PC-3 (cell line): ENCODE data around the gene RPTN. TPM values are rescaled to one million over a fixed set of nuclear protein-coding genes. Genes with fewer than 3 reads are reported as not detected.

Experiments
- ATAC-seq: fragments of 200-7000 bp; cut with Tn5 transposase; 2 replicates; pipeline ENCODE4 v1.9.1; 2020; ENCODE audit warnings: mild to moderate bottlenecking, moderate library complexity
- BruUV-seq: library from RNA; stranded (reverse); fragments of 400-500 nt; replicated peaks from 2 replicates; lab custom pipeline; 2021; lab: Mats Ljungman, UMichigan
- CTCF ChIA-PET: fragments of 300-600 bp; sonication (Branson Sonifier 250); formaldehyde crosslinking; loops from one replicate; lab custom pipeline; 2022; ENCODE audit warnings: antibody characterized with exemption; lab: Charles Lee
- POLR2A ChIA-PET: fragments of 300-600 bp; sonication (Branson Sonifier 250); formaldehyde crosslinking; loops from one replicate; lab custom pipeline; 2022; ENCODE audit warnings: antibody characterized with exemption; ENCODE audit not compliant: unreplicated experiment; lab: Charles Lee
- DNase-seq: peaks from one replicate; pipeline ENCODE4 v3.0.0-alpha.2; 2015
- H2AFZ ChIP-seq: fragments of 300-600 bp; sonication (generic); 2 replicates; pipeline ENCODE4 v1.6.0; 2016; ENCODE audit warnings: antibody characterized with exemption, low read length
- H3F3A ChIP-seq: fragments of 300-600 bp; sonication (generic); one replicate; pipeline ENCODE4 v1.6.0; 2017; ENCODE audit warnings: antibody characterized with exemption, low read length, control low read depth, mild to moderate bottlenecking; ENCODE audit not compliant: unreplicated experiment
- H3K27ac ChIP-seq: fragments of 300-600 bp; sonication (generic); 2 replicates; pipeline ENCODE4 v1.5.1; 2016; ENCODE audit warnings: mild to moderate bottlenecking, low read length
- H3K27me3 ChIP-seq: fragments of 300-600 bp; sonication (generic); 2 replicates; pipeline ENCODE4 v1.6.1; 2016; ENCODE audit warnings: low read length, mixed read lengths
- H3K36me3 ChIP-seq: fragments of 300-600 bp; sonication (generic); 2 replicates; pipeline ENCODE4 v1.6.1; 2016; ENCODE audit warnings: low read depth, mixed run types, low read length, mixed read lengths
- H3K4me1 ChIP-seq: fragments of 300-600 bp; sonication (generic); 2 replicates; pipeline ENCODE4 v1.5.1; 2016; ENCODE audit warnings: low read length; ENCODE audit not compliant: insufficient read depth
- H3K4me2 ChIP-seq: fragments of 300-600 bp; sonication (generic); 2 replicates; pipeline ENCODE4 v1.6.0; 2016; ENCODE audit warnings: low read length
- H3K4me3 ChIP-seq: fragments of 300-600 bp; sonication (generic); 2 replicates; pipeline ENCODE4 v1.5.1; 2016; ENCODE audit warnings: mild to moderate bottlenecking, low read length, mixed read lengths
- H3K79me2 ChIP-seq: fragments of 300-600 bp; sonication (generic); 2 replicates; pipeline ENCODE4 v1.6.1; 2017; ENCODE audit warnings: low read length, mixed read lengths
- H3K9ac ChIP-seq: fragments of 300-600 bp; sonication (generic); 2 replicates; pipeline ENCODE4 v1.6.0; 2016; ENCODE audit warnings: mild to moderate bottlenecking, low read length
- H3K9me2 ChIP-seq: fragments of 300-600 bp; sonication (generic); replicated peaks from 2 replicates; pipeline ENCODE4 v1.6.1; 2016; ENCODE audit warnings: mixed run types, low read length, mixed read lengths
- H3K9me3 ChIP-seq: fragments of 300-600 bp; sonication (generic); 2 replicates; pipeline ENCODE4 v1.6.1; 2016; ENCODE audit warnings: low read length, mixed read lengths
- H4K20me1 ChIP-seq: fragments of 300-600 bp; sonication (generic); 2 replicates; pipeline ENCODE4 v1.6.1; 2016; ENCODE audit warnings: low read length, mixed read lengths
- EZH2 ChIP-seq: fragments of 300-600 bp; sonication (generic); IDR thresholded peaks from one replicate; pipeline ENCODE4 v1.6.1; 2017; ENCODE audit warnings: antibody characterized with exemption, mild to moderate bottlenecking, low read length; ENCODE audit not compliant: unreplicated experiment
- EZH2phosphoT487 ChIP-seq: fragments of 300-600 bp; sonication (generic); IDR thresholded peaks from 2 replicates; pipeline ENCODE4 v1.6.1; 2018; ENCODE audit warnings: mild to moderate bottlenecking, antibody characterized with exemption, low read length, borderline replicate concordance
- intact Hi-C: fragments of 100-400 bp; cut with micrococcal nuclease; formaldehyde crosslinking; loops from 2 replicates; pipeline ENCODE4 v1.9.0; 2023
- total RNA-seq: library from RNA; depleted of rRNA; stranded (reverse); fragments of >200 nt; gene quantifications from 2 replicates; pipeline ENCODE4 v1.2.3, GENCODE V29; 2014
- TF ChIP-seq, protein P1 (sequence below): fragments of 300-600 bp; sonication (generic); conservative IDR thresholded peaks from 2 replicates; pipeline ENCODE4 v1.5.1; 2017; ENCODE audit warnings: antibody characterized with exemption, low read depth, mild to moderate bottlenecking, low read length

RPTN gene
- total RNA-seq, 1 experiment from 2014 or later: not detected

DNA sequence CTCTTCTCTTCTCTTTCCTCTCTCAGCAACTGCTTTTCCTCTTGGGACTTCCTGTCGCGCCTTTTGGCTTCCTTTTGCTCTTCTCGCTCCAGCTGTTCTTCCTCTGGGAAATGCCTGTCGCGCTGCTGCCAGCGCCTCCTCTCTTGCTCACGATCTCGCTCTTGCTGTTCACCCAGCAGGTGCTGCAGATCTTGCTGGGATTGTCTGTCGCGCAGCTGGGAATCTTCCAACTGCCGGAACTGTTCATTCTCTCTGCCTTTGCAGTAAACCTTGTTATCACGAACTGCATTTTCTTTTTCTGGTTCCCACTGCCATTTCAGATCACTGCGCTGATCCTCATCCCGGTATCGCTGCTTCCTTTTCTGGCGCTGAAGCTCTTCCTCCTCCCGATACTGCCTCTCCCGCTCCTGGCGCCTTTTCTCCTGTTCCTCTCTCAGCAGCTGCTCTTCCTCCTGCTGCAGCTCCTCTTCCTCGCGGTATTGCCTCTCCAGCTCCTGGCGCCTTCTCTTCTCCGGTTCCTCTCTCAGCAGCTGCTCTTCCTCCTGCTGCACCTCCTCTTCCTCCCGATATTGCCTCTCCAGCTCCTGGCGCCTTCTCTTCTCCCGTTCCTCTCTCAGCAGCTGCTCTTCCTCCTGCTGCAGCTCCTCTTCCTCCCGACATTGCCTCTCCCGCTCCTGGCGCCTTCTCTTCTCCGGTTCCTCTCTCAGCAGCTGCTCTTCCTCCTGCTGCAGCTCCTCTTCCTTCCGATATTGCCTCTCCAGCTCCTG, 49.6 kb downstream of the RPTN start:
- BruUV-seq: no TSS peak
- TF ChIP-seq EZH2: no peak
- no peak; the same call in 1 of the 2 replicates for TF ChIP-seq EZH2phosphoT487
- TF ChIP-seq, protein P1, sequence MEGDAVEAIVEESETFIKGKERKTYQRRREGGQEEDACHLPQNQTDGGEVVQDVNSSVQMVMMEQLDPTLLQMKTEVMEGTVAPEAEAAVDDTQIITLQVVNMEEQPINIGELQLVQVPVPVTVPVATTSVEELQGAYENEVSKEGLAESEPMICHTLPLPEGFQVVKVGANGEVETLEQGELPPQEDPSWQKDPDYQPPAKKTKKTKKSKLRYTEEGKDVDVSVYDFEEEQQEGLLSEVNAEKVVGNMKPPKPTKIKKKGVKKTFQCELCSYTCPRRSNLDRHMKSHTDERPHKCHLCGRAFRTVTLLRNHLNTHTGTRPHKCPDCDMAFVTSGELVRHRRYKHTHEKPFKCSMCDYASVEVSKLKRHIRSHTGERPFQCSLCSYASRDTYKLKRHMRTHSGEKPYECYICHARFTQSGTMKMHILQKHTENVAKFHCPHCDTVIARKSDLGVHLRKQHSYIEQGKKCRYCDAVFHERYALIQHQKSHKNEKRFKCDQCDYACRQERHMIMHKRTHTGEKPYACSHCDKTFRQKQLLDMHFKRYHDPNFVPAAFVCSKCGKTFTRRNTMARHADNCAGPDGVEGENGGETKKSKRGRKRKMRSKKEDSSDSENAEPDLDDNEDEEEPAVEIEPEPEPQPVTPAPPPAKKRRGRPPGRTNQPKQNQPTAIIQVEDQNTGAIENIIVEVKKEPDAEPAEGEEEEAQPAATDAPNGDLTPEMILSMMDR: no peak
- no peaks in the 10 kb centered on the region for H3K9me3 ChIP-seq
- no peak overlapping the region for H3K27ac ChIP-seq
- no peaks in the 10 kb centered on the region for H3K9me2 ChIP-seq
- peak; percentile 44 for DNase-seq
- H3K4me2 ChIP-seq: peak overlapping the region; percentile 95
- peaks cover 98% of the 10 kb centered on the region for H3K27me3 ChIP-seq
- ChIA-PET CTCF (interaction anchor here (0.6 to 0.8 kb wide), 3 partner anchors 32 to 1440 kb away, joined by 3 to 6 read pairs (median 4); no protein-coding TSS in a partner anchor), POLR2A (interaction anchor here (0.6 kb wide), 1 partner anchor 61 kb away, joined by 6 read pairs; no protein-coding TSS in a partner anchor)
- no peaks in the 10 kb centered on the region for H4K20me1 ChIP-seq
- H3K9ac ChIP-seq: no peak overlapping the region
- no peaks in the 10 kb centered on the region for H3F3A ChIP-seq
- H3K79me2 ChIP-seq: no peaks in the 10 kb centered on the region
- intact Hi-C loops: loop anchor here (2.0 kb wide), 1 partner anchor 57 kb away; no protein-coding TSS in a partner anchor
- H2AFZ ChIP-seq: peak overlapping the region; percentile 91
- H3K36me3 ChIP-seq: no peaks in the 10 kb centered on the region
- peak; percentile 21 for ATAC-seq
- H3K4me3 ChIP-seq: peak overlapping the region; percentile 71
- H3K4me1 ChIP-seq: peaks cover 42% of the 10 kb centered on the region

DNA sequence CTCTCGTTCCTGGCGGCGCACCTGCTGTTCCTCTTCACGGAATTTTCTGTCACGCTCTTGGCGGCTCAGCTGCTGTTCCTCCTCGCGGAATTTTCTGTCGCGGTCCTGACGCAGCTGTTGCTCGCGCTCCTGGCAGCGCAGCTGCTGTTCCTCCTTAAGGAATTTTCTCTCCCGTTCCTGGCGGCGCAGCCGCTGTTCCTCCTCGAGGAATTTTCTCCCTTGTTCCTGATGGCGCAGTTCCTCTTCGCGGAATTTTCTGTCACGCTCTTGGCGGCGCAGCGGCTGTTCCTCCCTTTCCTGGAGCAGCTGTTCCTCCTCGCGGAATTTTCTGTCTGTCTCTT, 50.2 kb downstream of the RPTN start:
- TF ChIP-seq EZH2phosphoT487 (peak; percentile 65), EZH2 (no peak)
- TF ChIP-seq, protein P1: no peak
- DNase-seq (no peak), ATAC-seq (peak; percentile 4; the same call in 1 of the 2 replicates)
- Histone ChIP-seq H3K4me2 (peak overlapping the region; percentile 95), H3K4me3 (peak overlapping the region; percentile 71), H3K36me3 (no peaks in the 10 kb centered on the region), H4K20me1 (no peaks in the 10 kb centered on the region), H3K4me1 (peaks cover 42% of the 10 kb centered on the region), H3F3A (no peaks in the 10 kb centered on the region), H3K27me3 (peaks cover 98% of the 10 kb centered on the region), H3K79me2 (no peaks in the 10 kb centered on the region), H3K9ac (no peak overlapping the region), H3K9me3 (no peaks in the 10 kb centered on the region), H3K27ac (no peak overlapping the region), H3K9me2 (no peaks in the 10 kb centered on the region), H2AFZ (peak overlapping the region; percentile 91)
- no TSS peak for BruUV-seq
- ChIA-PET CTCF (interaction anchor here (0.6 to 0.8 kb wide), 2 partner anchors 32 to 350 kb away, joined by 3 to 6 read pairs; no protein-coding TSS in a partner anchor), POLR2A (no interaction called here)
- intact Hi-C loops: loop anchor here (2.0 kb wide), 1 partner anchor 56 kb away; no protein-coding TSS in a partner anchor
